ENCODE results near the gene SFXN5.

DNA sequence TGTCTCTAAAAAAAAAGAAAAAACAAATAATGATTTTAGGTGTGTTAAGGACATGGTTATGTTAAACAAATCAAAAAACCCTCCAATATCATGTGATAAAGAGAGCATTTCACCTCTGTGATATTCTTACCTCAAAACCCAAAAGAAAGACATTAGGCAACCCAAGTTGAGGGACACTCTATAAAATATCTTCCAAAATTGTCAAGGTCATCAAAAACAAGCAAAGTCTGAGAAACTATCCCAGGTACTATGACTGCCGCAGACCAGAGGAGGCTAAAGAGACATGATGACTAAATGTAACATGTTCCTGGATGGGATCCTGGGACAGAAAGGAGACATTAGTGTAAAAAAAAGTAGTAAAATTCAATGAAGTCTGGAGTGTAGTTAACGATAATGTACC is 4.5 kb downstream of the SFXN5 start:
- TF ChIP-seq, protein P1, sequence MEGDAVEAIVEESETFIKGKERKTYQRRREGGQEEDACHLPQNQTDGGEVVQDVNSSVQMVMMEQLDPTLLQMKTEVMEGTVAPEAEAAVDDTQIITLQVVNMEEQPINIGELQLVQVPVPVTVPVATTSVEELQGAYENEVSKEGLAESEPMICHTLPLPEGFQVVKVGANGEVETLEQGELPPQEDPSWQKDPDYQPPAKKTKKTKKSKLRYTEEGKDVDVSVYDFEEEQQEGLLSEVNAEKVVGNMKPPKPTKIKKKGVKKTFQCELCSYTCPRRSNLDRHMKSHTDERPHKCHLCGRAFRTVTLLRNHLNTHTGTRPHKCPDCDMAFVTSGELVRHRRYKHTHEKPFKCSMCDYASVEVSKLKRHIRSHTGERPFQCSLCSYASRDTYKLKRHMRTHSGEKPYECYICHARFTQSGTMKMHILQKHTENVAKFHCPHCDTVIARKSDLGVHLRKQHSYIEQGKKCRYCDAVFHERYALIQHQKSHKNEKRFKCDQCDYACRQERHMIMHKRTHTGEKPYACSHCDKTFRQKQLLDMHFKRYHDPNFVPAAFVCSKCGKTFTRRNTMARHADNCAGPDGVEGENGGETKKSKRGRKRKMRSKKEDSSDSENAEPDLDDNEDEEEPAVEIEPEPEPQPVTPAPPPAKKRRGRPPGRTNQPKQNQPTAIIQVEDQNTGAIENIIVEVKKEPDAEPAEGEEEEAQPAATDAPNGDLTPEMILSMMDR (IDR thresholded peaks at IDR 0.05), result no peak
- TF ChIP-seq, protein P2, sequence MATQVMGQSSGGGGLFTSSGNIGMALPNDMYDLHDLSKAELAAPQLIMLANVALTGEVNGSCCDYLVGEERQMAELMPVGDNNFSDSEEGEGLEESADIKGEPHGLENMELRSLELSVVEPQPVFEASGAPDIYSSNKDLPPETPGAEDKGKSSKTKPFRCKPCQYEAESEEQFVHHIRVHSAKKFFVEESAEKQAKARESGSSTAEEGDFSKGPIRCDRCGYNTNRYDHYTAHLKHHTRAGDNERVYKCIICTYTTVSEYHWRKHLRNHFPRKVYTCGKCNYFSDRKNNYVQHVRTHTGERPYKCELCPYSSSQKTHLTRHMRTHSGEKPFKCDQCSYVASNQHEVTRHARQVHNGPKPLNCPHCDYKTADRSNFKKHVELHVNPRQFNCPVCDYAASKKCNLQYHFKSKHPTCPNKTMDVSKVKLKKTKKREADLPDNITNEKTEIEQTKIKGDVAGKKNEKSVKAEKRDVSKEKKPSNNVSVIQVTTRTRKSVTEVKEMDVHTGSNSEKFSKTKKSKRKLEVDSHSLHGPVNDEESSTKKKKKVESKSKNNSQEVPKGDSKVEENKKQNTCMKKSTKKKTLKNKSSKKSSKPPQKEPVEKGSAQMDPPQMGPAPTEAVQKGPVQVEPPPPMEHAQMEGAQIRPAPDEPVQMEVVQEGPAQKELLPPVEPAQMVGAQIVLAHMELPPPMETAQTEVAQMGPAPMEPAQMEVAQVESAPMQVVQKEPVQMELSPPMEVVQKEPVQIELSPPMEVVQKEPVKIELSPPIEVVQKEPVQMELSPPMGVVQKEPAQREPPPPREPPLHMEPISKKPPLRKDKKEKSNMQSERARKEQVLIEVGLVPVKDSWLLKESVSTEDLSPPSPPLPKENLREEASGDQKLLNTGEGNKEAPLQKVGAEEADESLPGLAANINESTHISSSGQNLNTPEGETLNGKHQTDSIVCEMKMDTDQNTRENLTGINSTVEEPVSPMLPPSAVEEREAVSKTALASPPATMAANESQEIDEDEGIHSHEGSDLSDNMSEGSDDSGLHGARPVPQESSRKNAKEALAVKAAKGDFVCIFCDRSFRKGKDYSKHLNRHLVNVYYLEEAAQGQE (IDR thresholded peaks at IDR 0.05), result no peak
- no peak for TF ChIP-seq HDAC2 (IDR thresholded peaks at IDR 0.05)
- TF ChIP-seq, protein P3, sequence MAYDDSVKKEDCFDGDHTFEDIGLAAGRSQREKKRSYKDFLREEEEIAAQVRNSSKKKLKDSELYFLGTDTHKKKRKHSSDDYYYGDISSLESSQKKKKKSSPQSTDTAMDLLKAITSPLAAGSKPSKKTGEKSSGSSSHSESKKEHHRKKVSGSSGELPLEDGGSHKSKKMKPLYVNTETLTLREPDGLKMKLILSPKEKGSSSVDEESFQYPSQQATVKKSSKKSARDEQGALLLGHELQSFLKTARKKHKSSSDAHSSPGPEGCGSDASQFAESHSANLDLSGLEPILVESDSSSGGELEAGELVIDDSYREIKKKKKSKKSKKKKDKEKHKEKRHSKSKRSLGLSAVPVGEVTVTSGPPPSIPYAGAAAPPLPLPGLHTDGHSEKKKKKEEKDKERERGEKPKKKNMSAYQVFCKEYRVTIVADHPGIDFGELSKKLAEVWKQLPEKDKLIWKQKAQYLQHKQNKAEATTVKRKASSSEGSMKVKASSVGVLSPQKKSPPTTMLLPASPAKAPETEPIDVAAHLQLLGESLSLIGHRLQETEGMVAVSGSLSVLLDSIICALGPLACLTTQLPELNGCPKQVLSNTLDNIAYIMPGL (CRISPR knock-in tag; IDR thresholded peaks at IDR 0.05; ENCODE audit: borderline replicate concordance), result no peak
- no peak for TF ChIP-seq EP300 (IDR thresholded peaks at IDR 0.05)
- no peak for TF ChIP-seq POLR2A (IDR thresholded peaks at IDR 0.05; ENCODE audit: low read length)
- no peak for TF ChIP-seq CEBPB (IDR thresholded peaks at IDR 0.05)
- TF ChIP-seq, protein P4, sequence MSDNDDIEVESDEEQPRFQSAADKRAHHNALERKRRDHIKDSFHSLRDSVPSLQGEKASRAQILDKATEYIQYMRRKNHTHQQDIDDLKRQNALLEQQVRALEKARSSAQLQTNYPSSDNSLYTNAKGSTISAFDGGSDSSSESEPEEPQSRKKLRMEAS (IDR thresholded peaks at IDR 0.05), result no peak
